ENCODE results near the gene CTDSPL. TPM values are rescaled to one million over a fixed set of nuclear protein-coding genes. Genes with fewer than 3 reads are reported as not detected.

CTDSPL gene
- polyA plus RNA-seq, 1 donor: 102 TPM

- no peak for DNase-seq
Observed at GRCh38 chr3:37912052-37912733, 50.5 kb downstream of the CTDSPL start.

- DNase-seq: no peak
Observed at GRCh38 chr3:37913522-37913921, 51.8 kb downstream of the CTDSPL start.

GRCh38 chr3:37916685-37917084 is 55.0 kb downstream of the CTDSPL start:
- DNase-seq: no peak

GRCh38 chr3:37918627-37919026 is 56.9 kb downstream of the CTDSPL start:
- no peak for DNase-seq

GRCh38 chr3:37920156-37920699 is 58.5 kb downstream of the CTDSPL start:
- no peak for DNase-seq

- no peak for DNase-seq
Observed at GRCh38 chr3:37921025-37921424, 59.3 kb downstream of the CTDSPL start.

GRCh38 chr3:37922721-37923568 is 61.3 kb downstream of the CTDSPL start:
- DNase-seq: no peak

GRCh38 chr3:37923569-37924040 is 61.9 kb downstream of the CTDSPL start:
- DNase-seq: no peak

GRCh38 chr3:37924453-37924852 is 62.8 kb downstream of the CTDSPL start:
- DNase-seq: no peak

GRCh38 chr3:37925157-37925556 is 63.5 kb downstream of the CTDSPL start:
- DNase-seq: no peak

GRCh38 chr3:37926611-37927010 is 64.9 kb downstream of the CTDSPL start:
- no peak for DNase-seq

- DNase-seq: no peak
Observed at GRCh38 chr3:37930495-37930894, 68.8 kb downstream of the CTDSPL start.

- DNase-seq: no peak
Observed at GRCh38 chr3:37932505-37932904, 70.8 kb downstream of the CTDSPL start.

GRCh38 chr3:37934631-37935289 is 73.1 kb downstream of the CTDSPL start:
- DNase-seq: no peak

- no peak for DNase-seq
Observed at GRCh38 chr3:37935290-37935668, 73.6 kb downstream of the CTDSPL start.

GRCh38 chr3:37935756-37936666 is 74.3 kb downstream of the CTDSPL start:
- DNase-seq: no peak

- no peak for DNase-seq
Observed at GRCh38 chr3:37937156-37937555, 75.5 kb downstream of the CTDSPL start.

GRCh38 chr3:37938011-37938410 is 76.3 kb downstream of the CTDSPL start:
- DNase-seq: no peak

- no peak for DNase-seq
Observed at GRCh38 chr3:37940242-37940908, 78.7 kb downstream of the CTDSPL start.

GRCh38 chr3:37941608-37942508 is 80.2 kb downstream of the CTDSPL start:
- no peak for DNase-seq

Data from left kidney (tissue), 2 donors.